Small intestine (tissue), 7 donors: ENCODE data around the gene SLC4A2. TPM values are rescaled to one million over a fixed set of nuclear protein-coding genes. Genes with fewer than 3 reads are reported as not detected.
A peak's percentile ranks its signal among the peaks of the same experiment; 100 is the strongest.

Experiments used
- DNase-seq, 2 donors: peaks; one replicate each; pipeline versions ENCODE4 v3.0.0 to v3.0.0-alpha.2; 2013
- FAIRE-seq: peaks from 2 replicates; lab custom pipeline; 2012; peaks lifted over from hg19 to GRCh38; lab: Jason Lieb, UNC
- H3K27ac ChIP-seq, 3 donors: one replicate each; pipeline ENCODE4 v1.5.1; 2013; ENCODE audit warnings: low read length in 2 of 3, mild to moderate bottlenecking in 2 of 3, control low read depth in 1 of 3, inconsistent platforms in 1 of 3, low read depth in 1 of 3, moderate library complexity in 1 of 3
- H3K27me3 ChIP-seq, 3 donors: one replicate each; pipeline ENCODE4 v1.6.1; 2013; ENCODE audit warnings: low read length in 3 of 3, inconsistent platforms in 1 of 3; ENCODE audit not compliant: control insufficient read depth in 3 of 3, insufficient read depth in 3 of 3
- H3K36me3 ChIP-seq, 3 donors: one replicate each; pipeline ENCODE4 v1.6.1; 2013; ENCODE audit warnings: low read length in 3 of 3, inconsistent platforms in 1 of 3, low read depth in 1 of 3, mild to moderate bottlenecking in 1 of 3, moderate library complexity in 1 of 3; ENCODE audit not compliant: control insufficient read depth in 3 of 3, insufficient read depth in 2 of 3
- H3K4me1 ChIP-seq, 3 donors: one replicate each; pipeline ENCODE4 v1.6.1; 2013; ENCODE audit warnings: low read length in 2 of 3, inconsistent platforms in 1 of 3, low read depth in 1 of 3, mild to moderate bottlenecking in 1 of 3, moderate library complexity in 1 of 3; ENCODE audit not compliant: control insufficient read depth in 3 of 3, insufficient read depth in 2 of 3
- H3K4me3 ChIP-seq, 3 donors: one replicate each; pipeline ENCODE4 v1.5.1; 2013; ENCODE audit warnings: low read length in 3 of 3, control low read depth in 1 of 3, inconsistent platforms in 1 of 3, low read depth in 1 of 3, mild to moderate bottlenecking in 1 of 3, moderate library complexity in 1 of 3
- H3K9me3 ChIP-seq, 2 donors: one replicate each; pipeline ENCODE4 v1.6.1; 2013; ENCODE audit warnings: low read depth in 1 of 2, low read length in 1 of 2; ENCODE audit not compliant: control insufficient read depth in 2 of 2, insufficient read depth in 1 of 2
- WGBS, 3 donors: extraction: QIAGEN DNeasy Blood & Tissue Kit; methylation state at CpG; one replicate each; pipeline ENCODE4 v1.1.7; 2013; 5-methylcytosine and 5-hydroxymethylcytosine counted together
- polyA plus RNA-seq, 4 donors: library from polyadenylated mRNA; stranded (reverse) in 3 of 4; unstranded in 1 of 4; fragments of 200-250 nt in 3 of 4; fragments of 120-200 nt in 1 of 4; gene quantifications; one replicate each; pipeline versions ENCODE4 v1.2.1 to v1.2.3, GENCODE V29; 2013
- donor health status: healthy with polysubstance abuse.
- donor health status: control.
- donor health status: control.
- donor health status: Bipolar disorder and iron deficiency.
- donor health status: healthy.

Gene SLC4A2
- polyA plus RNA-seq, 4 donors: 91.5 to 132 (median 103) TPM

GRCh38 chr7:151080067-151080521 is 20.7 kb downstream of the SLC4A2 start:
- FAIRE-seq (no peak), DNase-seq (peak; percentile 41 to 70)
- H3K4me3 ChIP-seq: peak overlapping the region; percentile 69 to 94 (median 73)
- H3K4me1 ChIP-seq: peaks cover 3 to 52% (median 12%) of the 10 kb centered on the region in 3 donors
- 0 to 1% (median 1%) methylated on average over 27 to 31 of the region's 31 CpGs for WGBS, 3 donors
- peaks cover 6 to 52% (median 6%) of the 10 kb centered on the region in 3 donors for H3K36me3 ChIP-seq
- peak overlapping the region; percentile 76 to 86 (median 84) for H3K27ac ChIP-seq
- H3K9me3 ChIP-seq: no peaks in the 10 kb centered on the region
- no peaks in the 10 kb centered on the region for H3K27me3 ChIP-seq

GRCh38 chr7:151080522-151081169 is 21.3 kb downstream of the SLC4A2 start, which contains the start of gene FASTK:
Gene FASTK, minus strand, starts transcription at chr7:151080809. Its CDS starts 43 bp downstream, at chr7:151080766.
- 1% methylated on average over 59 to 66 of the region's 66 CpGs for WGBS, 3 donors
- Histone ChIP-seq H3K36me3 (peaks cover 3 to 46% (median 6%) of the 10 kb centered on the region in 3 donors), H3K27me3 (no peaks in the 10 kb centered on the region), H3K27ac (peak within 1 kb of the TSS; percentile 86 to 97 (median 89)), H3K4me1 (peaks cover 3 to 57% (median 12%) of the 10 kb centered on the region in 3 donors), H3K4me3 (peak within 1 kb of the TSS; percentile 73 to 94 (median 75)), H3K9me3 (no peaks in the 10 kb centered on the region)
- DNase-seq (peak; percentile 92 to 95), FAIRE-seq (no peak)

- H3K27me3 ChIP-seq: no peaks in the 10 kb centered on the region
- H3K4me1 ChIP-seq: peaks cover 3 to 60% (median 12%) of the 10 kb centered on the region in 3 donors
- peak overlapping the region; percentile 17 to 75 (median 73) for H3K4me3 ChIP-seq
- FAIRE-seq (no peak), DNase-seq (peak; percentile 76 to 83)
- peak overlapping the region; percentile 76 to 97 (median 89) for H3K27ac ChIP-seq
- 11 to 29% (median 22%) methylated on average over 53 to 64 of the region's 64 CpGs for WGBS, 3 donors
- H3K9me3 ChIP-seq: no peaks in the 10 kb centered on the region
- H3K36me3 ChIP-seq: peaks cover 0 to 39% (median 0%) of the 10 kb centered on the region in 3 donors
Measured at GRCh38 chr7:151081170-151082101, 22.0 kb downstream of the SLC4A2 start.

- H3K9me3 ChIP-seq: no peaks in the 10 kb centered on the region
- FAIRE-seq: no peak
- 24 to 50% (median 29%) methylated on average over 35 to 42 of the region's 42 CpGs for WGBS, 3 donors
- H3K27ac ChIP-seq: peak overlapping the region; percentile 76 to 97 (median 89)
- peak overlapping the region; percentile 73 to 83 (median 75) for H3K4me3 ChIP-seq
- DNase-seq: no peak
- H3K36me3 ChIP-seq: peaks cover 0 to 29% (median 0%) of the 10 kb centered on the region in 3 donors
- H3K27me3 ChIP-seq: no peaks in the 10 kb centered on the region
- H3K4me1 ChIP-seq: peaks cover 3 to 60% (median 12%) of the 10 kb centered on the region in 3 donors
Measured at GRCh38 chr7:151082141-151083070, 23.0 kb downstream of the SLC4A2 start.

GRCh38 chr7:151083071-151083823 is 23.9 kb downstream of the SLC4A2 start, which contains the start of gene TMUB1:
Gene TMUB1, minus strand, starts transcription at chr7:151083493. Its CDS starts 930 bp downstream, at chr7:151082563.
- Histone ChIP-seq H3K36me3 (peaks cover 0 to 21% (median 0%) of the 10 kb centered on the region in 3 donors), H3K27me3 (no peaks in the 10 kb centered on the region), H3K9me3 (no peaks in the 10 kb centered on the region), H3K4me1 (peaks cover 3 to 60% (median 15%) of the 10 kb centered on the region in 3 donors), H3K27ac (peak within 1 kb of the TSS; percentile 76 to 97 (median 89)), H3K4me3 (peak within 1 kb of the TSS; percentile 73 to 83 (median 75))
- FAIRE-seq: no peak
- WGBS, 3 donors: 0 to 1% (median 1%) methylated on average over 51 to 69 of the region's 69 CpGs
- DNase-seq: peak; percentile 78 to 90

- FAIRE-seq: no peak
- H3K9me3 ChIP-seq: no peaks in the 10 kb centered on the region
- peak overlapping the region in 1 of 3 donors; percentile 45 for H3K27ac ChIP-seq
- WGBS, 3 donors: 7 to 19% (median 12%) methylated on average over 3 of the region's 3 CpGs
- H3K27me3 ChIP-seq: no peaks in the 10 kb centered on the region
- peak in 1 of 2 donors; percentile 30 for DNase-seq
- peaks cover 0 to 21% (median 0%) of the 10 kb centered on the region in 3 donors for H3K36me3 ChIP-seq
- H3K4me3 ChIP-seq: peak overlapping the region in 2 of 3 donors; percentile 73 to 75
- peaks cover 3 to 60% (median 15%) of the 10 kb centered on the region in 3 donors for H3K4me1 ChIP-seq
Measured at GRCh38 chr7:151083824-151084160, 24.4 kb downstream of the SLC4A2 start.

- WGBS, 3 donors: 38 to 60% (median 52%) methylated on average over 5 of the region's 5 CpGs
- FAIRE-seq (no peak), DNase-seq (no peak)
- Histone ChIP-seq H3K36me3 (peaks cover 0 to 24% (median 0%) of the 10 kb centered on the region in 3 donors), H3K4me1 (peaks cover 0 to 57% (median 11%) of the 10 kb centered on the region in 3 donors), H3K9me3 (no peaks in the 10 kb centered on the region), H3K27me3 (no peaks in the 10 kb centered on the region), H3K27ac (peak overlapping the region; percentile 77 to 89 (median 88)), H3K4me3 (peak overlapping the region in 1 of 3 donors; percentile 63)
Measured at GRCh38 chr7:151085329-151085690, 25.9 kb downstream of the SLC4A2 start.
